Measurements from ENCODE around the gene TMEM9.

- TF ChIP-seq CTCF (IDR thresholded peaks at IDR 0.05; ENCODE audit: low read depth, low read length) (no peak), EZH2phosphoT487 (IDR thresholded peaks at IDR 0.05; ENCODE audit: low read depth) (no peak)
These were observed 28.9 kb upstream of the TMEM9 start for GRCh38 chr1:201183209-201183608.
